ENCODE data around the gene PFKFB4.
"Not testable (repeated sequence)": the region's sequence is repeated elsewhere in the genome, so short reads cannot be mapped to it uniquely, and the experiment has no call there.

The PFKFB4 gene

GRCh38 chr3:48532271-48532976 lies 24.2 kb downstream of the PFKFB4 start:
- H3K4me2 ChIP-seq (ENCODE audit: low read depth, low read length, poor library complexity, severe bottlenecking), result no peak overlapping the region
- no peak overlapping the region for H3K9ac ChIP-seq (ENCODE audit: low read length)
- H3F3A ChIP-seq (ENCODE audit: insufficient read depth), result no peaks in the 10 kb centered on the region
- H3K79me2 ChIP-seq (ENCODE audit: insufficient read depth, low read length), result no peaks in the 10 kb centered on the region
- H2AFZ ChIP-seq (ENCODE audit: low read depth, low read length, severe bottlenecking), result no peak overlapping the region
- TF ChIP-seq EZH2phosphoT487 (conservative IDR thresholded peaks at IDR 0.05; ENCODE audit: low read length), result no peak
- no peak for TF ChIP-seq CTCF (IDR thresholded peaks at IDR 0.05; ENCODE audit: insufficient read depth, low read length, poor library complexity, severe bottlenecking)
- no peak overlapping the region for H3K4me3 ChIP-seq (ENCODE audit: insufficient read depth, low read length, poor library complexity, severe bottlenecking)
- no peaks in the 10 kb centered on the region for H3K36me3 ChIP-seq (ENCODE audit: low read length)
- no peaks in the 10 kb centered on the region for H3K27me3 ChIP-seq (ENCODE audit: low read length)
- no peaks in the 10 kb centered on the region for H3K9me3 ChIP-seq (ENCODE audit: insufficient read depth, low read length)
- no peak overlapping the region for H3K27ac ChIP-seq (ENCODE audit: low read depth, low read length)
- H3K9me2 ChIP-seq (replicated peaks; ENCODE audit: insufficient read depth, low read length), result no peaks in the 10 kb centered on the region
- H4K20me1 ChIP-seq (ENCODE audit: low read depth, low read length), result no peaks in the 10 kb centered on the region

GRCh38 chr3:48530701-48531100 lies 25.9 kb downstream of the PFKFB4 start:
- H4K20me1 ChIP-seq (ENCODE audit: low read depth, low read length); H3K9me2 ChIP-seq (replicated peaks; ENCODE audit: insufficient read depth, low read length); H3K9ac ChIP-seq (ENCODE audit: low read length); H3K9me3 ChIP-seq (ENCODE audit: insufficient read depth, low read length); H3F3A ChIP-seq (ENCODE audit: insufficient read depth); H3K27me3 ChIP-seq (ENCODE audit: low read length); H3K79me2 ChIP-seq (ENCODE audit: insufficient read depth, low read length); H3K4me2 ChIP-seq (ENCODE audit: low read depth, low read length, poor library complexity, severe bottlenecking); H2AFZ ChIP-seq (ENCODE audit: low read depth, low read length, severe bottlenecking); H3K4me3 ChIP-seq (ENCODE audit: insufficient read depth, low read length, poor library complexity, severe bottlenecking); H3K36me3 ChIP-seq (ENCODE audit: low read length); H3K27ac ChIP-seq (ENCODE audit: low read depth, low read length): not testable (repeated sequence)

GRCh38 chr3:48528754-48529153 lies 27.8 kb downstream of the PFKFB4 start:
- H2AFZ ChIP-seq (ENCODE audit: low read depth, low read length, severe bottlenecking), result no peak overlapping the region
- H3K4me3 ChIP-seq (ENCODE audit: insufficient read depth, low read length, poor library complexity, severe bottlenecking), result no peak overlapping the region
- no peaks in the 10 kb centered on the region for H3K9me3 ChIP-seq (ENCODE audit: insufficient read depth, low read length)
- no peak overlapping the region for H3K27ac ChIP-seq (ENCODE audit: low read depth, low read length)
- H3K36me3 ChIP-seq (ENCODE audit: low read length), result no peaks in the 10 kb centered on the region
- no peaks in the 10 kb centered on the region for H3F3A ChIP-seq (ENCODE audit: insufficient read depth)
- H3K79me2 ChIP-seq (ENCODE audit: insufficient read depth, low read length), result no peaks in the 10 kb centered on the region
- no peaks in the 10 kb centered on the region for H4K20me1 ChIP-seq (ENCODE audit: low read depth, low read length)
- H3K9me2 ChIP-seq (replicated peaks; ENCODE audit: insufficient read depth, low read length), result no peaks in the 10 kb centered on the region
- H3K9ac ChIP-seq (ENCODE audit: low read length), result no peak overlapping the region
- no peaks in the 10 kb centered on the region for H3K27me3 ChIP-seq (ENCODE audit: low read length)
- H3K4me2 ChIP-seq (ENCODE audit: low read depth, low read length, poor library complexity, severe bottlenecking), result no peak overlapping the region
- TF ChIP-seq CTCF (IDR thresholded peaks at IDR 0.05; ENCODE audit: insufficient read depth, low read length, poor library complexity, severe bottlenecking) (no peak), EZH2phosphoT487 (conservative IDR thresholded peaks at IDR 0.05; ENCODE audit: low read length) (no peak)

GRCh38 chr3:48528048-48528447 lies 28.6 kb downstream of the PFKFB4 start:
- H2AFZ ChIP-seq (ENCODE audit: low read depth, low read length, severe bottlenecking), result no peak overlapping the region
- no peak overlapping the region for H3K9ac ChIP-seq (ENCODE audit: low read length)
- H3K4me3 ChIP-seq (ENCODE audit: insufficient read depth, low read length, poor library complexity, severe bottlenecking), result no peak overlapping the region
- no peaks in the 10 kb centered on the region for H3K79me2 ChIP-seq (ENCODE audit: insufficient read depth, low read length)
- no peak overlapping the region for H3K27ac ChIP-seq (ENCODE audit: low read depth, low read length)
- H3K36me3 ChIP-seq (ENCODE audit: low read length), result no peaks in the 10 kb centered on the region
- H4K20me1 ChIP-seq (ENCODE audit: low read depth, low read length), result no peaks in the 10 kb centered on the region
- no peaks in the 10 kb centered on the region for H3F3A ChIP-seq (ENCODE audit: insufficient read depth)
- no peaks in the 10 kb centered on the region for H3K9me3 ChIP-seq (ENCODE audit: insufficient read depth, low read length)
- TF ChIP-seq CTCF (IDR thresholded peaks at IDR 0.05; ENCODE audit: insufficient read depth, low read length, poor library complexity, severe bottlenecking), result no peak
- TF ChIP-seq EZH2phosphoT487 (conservative IDR thresholded peaks at IDR 0.05; ENCODE audit: low read length), result no peak
- H3K4me2 ChIP-seq (ENCODE audit: low read depth, low read length, poor library complexity, severe bottlenecking), result no peak overlapping the region
- H3K9me2 ChIP-seq (replicated peaks; ENCODE audit: insufficient read depth, low read length), result no peaks in the 10 kb centered on the region
- no peaks in the 10 kb centered on the region for H3K27me3 ChIP-seq (ENCODE audit: low read length)

Data from SU-DHL-6 (cell line).